Erythroblast (primary cell): ENCODE measurements around the gene GMDS.

Experiments used
- GATA1 ChIP-seq: IDR thresholded peaks from 2 replicates; pipeline ENCODE4 v1.6.1; 2011; ENCODE audit warnings: low read depth, mild to moderate bottlenecking, control low read depth, low read length, moderate library complexity
- POLR2A ChIP-seq: IDR thresholded peaks from 2 replicates; pipeline ENCODE4 v1.6.1; 2011; ENCODE audit warnings: mild to moderate bottlenecking, low read length

- TF ChIP-seq POLR2A (no peak), GATA1 (no peak)
Measured at GRCh38 chr6:1657771-1658165, 587.6 kb downstream of the GMDS start.
